Measurements from ENCODE around the gene UST. TPM values are rescaled to one million over a fixed set of nuclear protein-coding genes. Genes with fewer than 3 reads are reported as not detected.

UST gene
- total RNA-seq, 1 experiment from 2014 or later, result 3.9 TPM

DNA sequence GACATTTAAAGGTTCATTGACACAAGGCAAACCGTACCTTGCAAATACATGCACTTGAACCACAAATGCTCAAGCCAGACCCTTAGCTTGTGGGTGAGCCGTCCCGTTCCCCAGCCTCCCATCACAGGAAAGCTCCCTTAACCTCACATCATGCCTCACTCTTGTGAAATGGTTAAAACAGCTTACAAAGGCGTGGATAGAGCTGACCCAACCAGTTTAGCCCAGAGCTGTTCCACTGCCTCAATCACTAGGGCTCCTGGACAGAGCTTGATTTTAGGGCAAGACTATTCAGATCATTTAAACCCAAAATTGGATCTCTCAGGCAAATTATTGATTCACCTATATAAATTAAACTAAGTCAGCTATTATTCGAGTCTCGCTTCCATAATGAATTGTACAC, 341.1 kb downstream of the UST start:
- POLR2A ChIA-PET (ENCODE audit: unreplicated experiment), result no interaction called here
- no peaks in the 10 kb centered on the region for H3F3A ChIP-seq (ENCODE audit: low read length, unreplicated experiment)
- no peak overlapping the region for H2AFZ ChIP-seq (ENCODE audit: low read length)
- ATAC-seq (no peak), DNase-seq (no peak)
- H3K9me3 ChIP-seq (ENCODE audit: low read length), result no peaks in the 10 kb centered on the region
- H3K4me3 ChIP-seq (ENCODE audit: low read length), result no peak overlapping the region
- H3K9me2 ChIP-seq (replicated peaks; ENCODE audit: low read length), result no peaks in the 10 kb centered on the region
- no peak overlapping the region for H3K27ac ChIP-seq (ENCODE audit: low read length)
- no peaks in the 10 kb centered on the region for H4K20me1 ChIP-seq (ENCODE audit: low read length)
- no peak overlapping the region for H3K9ac ChIP-seq (ENCODE audit: low read length)
- H3K4me2 ChIP-seq (ENCODE audit: low read length), result no peak overlapping the region
- no peak for TF ChIP-seq EZH2phosphoT487 (IDR thresholded peaks at IDR 0.05; ENCODE audit: borderline replicate concordance, low read length)
- TF ChIP-seq EZH2 (IDR thresholded peaks at IDR 0.05; ENCODE audit: low read length, unreplicated experiment), result no peak
- TF ChIP-seq, protein P1, sequence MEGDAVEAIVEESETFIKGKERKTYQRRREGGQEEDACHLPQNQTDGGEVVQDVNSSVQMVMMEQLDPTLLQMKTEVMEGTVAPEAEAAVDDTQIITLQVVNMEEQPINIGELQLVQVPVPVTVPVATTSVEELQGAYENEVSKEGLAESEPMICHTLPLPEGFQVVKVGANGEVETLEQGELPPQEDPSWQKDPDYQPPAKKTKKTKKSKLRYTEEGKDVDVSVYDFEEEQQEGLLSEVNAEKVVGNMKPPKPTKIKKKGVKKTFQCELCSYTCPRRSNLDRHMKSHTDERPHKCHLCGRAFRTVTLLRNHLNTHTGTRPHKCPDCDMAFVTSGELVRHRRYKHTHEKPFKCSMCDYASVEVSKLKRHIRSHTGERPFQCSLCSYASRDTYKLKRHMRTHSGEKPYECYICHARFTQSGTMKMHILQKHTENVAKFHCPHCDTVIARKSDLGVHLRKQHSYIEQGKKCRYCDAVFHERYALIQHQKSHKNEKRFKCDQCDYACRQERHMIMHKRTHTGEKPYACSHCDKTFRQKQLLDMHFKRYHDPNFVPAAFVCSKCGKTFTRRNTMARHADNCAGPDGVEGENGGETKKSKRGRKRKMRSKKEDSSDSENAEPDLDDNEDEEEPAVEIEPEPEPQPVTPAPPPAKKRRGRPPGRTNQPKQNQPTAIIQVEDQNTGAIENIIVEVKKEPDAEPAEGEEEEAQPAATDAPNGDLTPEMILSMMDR (conservative IDR thresholded peaks at IDR 0.05; ENCODE audit: low read depth, low read length), result no peak
- no TSS peak for BruUV-seq (replicated peaks)
- H3K79me2 ChIP-seq (ENCODE audit: low read length), result no peaks in the 10 kb centered on the region
- no peaks in the 10 kb centered on the region for H3K36me3 ChIP-seq (ENCODE audit: low read depth, low read length)
- H3K27me3 ChIP-seq (ENCODE audit: low read length), result no peaks in the 10 kb centered on the region
- intact Hi-C loops (cut with micrococcal nuclease), result no loop called here
- CTCF ChIA-PET, result no interaction called here
- no peaks in the 10 kb centered on the region for H3K4me1 ChIP-seq (ENCODE audit: insufficient read depth, low read length)

DNA sequence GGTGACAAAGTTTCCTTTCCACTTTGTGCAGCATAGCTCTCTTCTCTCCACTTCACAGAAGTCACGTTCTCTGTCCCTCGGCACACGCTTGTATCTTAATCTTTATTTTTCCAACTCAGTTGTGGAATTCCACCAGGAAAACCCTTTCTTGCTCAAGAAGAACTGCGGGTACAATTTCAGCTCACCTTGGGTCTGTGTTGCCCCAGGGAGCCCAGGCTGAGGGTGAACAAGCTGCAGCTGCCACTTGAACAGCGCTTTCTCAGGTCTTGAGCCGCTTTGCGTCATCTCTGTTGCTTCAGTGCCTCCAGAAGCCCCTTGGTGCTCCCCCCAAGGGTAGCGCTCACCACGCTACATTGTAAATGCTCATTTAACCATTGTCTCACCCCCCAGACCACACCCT, 341.5 kb downstream of the UST start:
- H3K4me3 ChIP-seq (ENCODE audit: low read length), result no peak overlapping the region
- H3K4me2 ChIP-seq (ENCODE audit: low read length), result no peak overlapping the region
- no peaks in the 10 kb centered on the region for H3K9me2 ChIP-seq (replicated peaks; ENCODE audit: low read length)
- no peak overlapping the region for H2AFZ ChIP-seq (ENCODE audit: low read length)
- no peak overlapping the region for H3K9ac ChIP-seq (ENCODE audit: low read length)
- ATAC-seq (no peak), DNase-seq (no peak)
- no TSS peak for BruUV-seq (replicated peaks)
- TF ChIP-seq EZH2 (IDR thresholded peaks at IDR 0.05; ENCODE audit: low read length, unreplicated experiment), result no peak
- TF ChIP-seq EZH2phosphoT487 (IDR thresholded peaks at IDR 0.05; ENCODE audit: borderline replicate concordance, low read length), result no peak
- TF ChIP-seq, protein P1 (conservative IDR thresholded peaks at IDR 0.05; ENCODE audit: low read depth, low read length), result no peak
- no peaks in the 10 kb centered on the region for H3F3A ChIP-seq (ENCODE audit: low read length, unreplicated experiment)
- no peaks in the 10 kb centered on the region for H3K36me3 ChIP-seq (ENCODE audit: low read depth, low read length)
- no peaks in the 10 kb centered on the region for H3K79me2 ChIP-seq (ENCODE audit: low read length)
- no peaks in the 10 kb centered on the region for H3K27me3 ChIP-seq (ENCODE audit: low read length)
- H3K9me3 ChIP-seq (ENCODE audit: low read length), result no peaks in the 10 kb centered on the region
- intact Hi-C loops (cut with micrococcal nuclease), result no loop called here
- no peak overlapping the region for H3K27ac ChIP-seq (ENCODE audit: low read length)
- peaks cover 1% of the 10 kb centered on the region for H3K4me1 ChIP-seq (ENCODE audit: insufficient read depth, low read length)
- POLR2A ChIA-PET (ENCODE audit: unreplicated experiment), result no interaction called here
- CTCF ChIA-PET, result no interaction called here
- H4K20me1 ChIP-seq (ENCODE audit: low read length), result no peaks in the 10 kb centered on the region

DNA sequence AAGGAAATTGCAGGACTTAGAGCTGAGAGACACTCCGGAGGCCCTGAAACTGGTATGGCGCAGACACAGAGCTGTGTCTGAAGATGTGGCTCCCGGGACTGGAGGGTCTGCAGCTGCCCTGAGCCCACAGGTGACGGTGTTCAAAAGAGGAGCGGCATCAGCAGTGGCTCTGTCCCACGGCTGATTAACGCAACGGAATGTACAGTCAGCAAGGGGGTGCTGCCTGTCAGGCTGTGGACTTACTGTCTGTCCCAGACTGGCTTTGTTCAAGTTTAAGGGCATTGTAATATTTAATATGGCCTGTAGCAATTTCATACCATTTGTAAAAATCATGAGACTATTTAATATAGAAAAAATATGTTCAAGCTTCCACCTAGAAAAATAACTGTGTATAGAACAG, 342.7 kb downstream of the UST start:
- POLR2A ChIA-PET (ENCODE audit: unreplicated experiment), result no interaction called here
- TF ChIP-seq EZH2phosphoT487 (IDR thresholded peaks at IDR 0.05; ENCODE audit: borderline replicate concordance, low read length) (no peak), EZH2 (IDR thresholded peaks at IDR 0.05; ENCODE audit: low read length, unreplicated experiment) (no peak)
- TF ChIP-seq, protein P1 (conservative IDR thresholded peaks at IDR 0.05; ENCODE audit: low read depth, low read length), result 0 out of 2 replicates have a peak, but pooled peaks have one; percentile 16
- no peaks in the 10 kb centered on the region for H3K79me2 ChIP-seq (ENCODE audit: low read length)
- no TSS peak for BruUV-seq (replicated peaks)
- no peak overlapping the region for H3K4me3 ChIP-seq (ENCODE audit: low read length)
- no peak overlapping the region for H3K9ac ChIP-seq (ENCODE audit: low read length)
- no peaks in the 10 kb centered on the region for H3K27me3 ChIP-seq (ENCODE audit: low read length)
- H3K9me2 ChIP-seq (replicated peaks; ENCODE audit: low read length), result no peaks in the 10 kb centered on the region
- no peaks in the 10 kb centered on the region for H3K9me3 ChIP-seq (ENCODE audit: low read length)
- ATAC-seq, result no peak
- DNase-seq, result no peak
- H3K36me3 ChIP-seq (ENCODE audit: low read depth, low read length), result no peaks in the 10 kb centered on the region
- H3K4me1 ChIP-seq (ENCODE audit: insufficient read depth, low read length), result peaks cover 13% of the 10 kb centered on the region
- intact Hi-C loops (cut with micrococcal nuclease), result no loop called here
- no peak overlapping the region for H2AFZ ChIP-seq (ENCODE audit: low read length)
- H4K20me1 ChIP-seq (ENCODE audit: low read length), result no peaks in the 10 kb centered on the region
- no peak overlapping the region for H3K27ac ChIP-seq (ENCODE audit: low read length)
- no peaks in the 10 kb centered on the region for H3F3A ChIP-seq (ENCODE audit: low read length, unreplicated experiment)
- CTCF ChIA-PET, result no interaction called here
- H3K4me2 ChIP-seq (ENCODE audit: low read length), result no peak overlapping the region
